Superior temporal gyrus (tissue), 1 donor: ENCODE measurements around the gene CBY2.
"Not testable (repeated sequence)": the region's sequence is repeated elsewhere in the genome, so short reads cannot be mapped to it uniquely, and the experiment has no call there.

Experiments used
- DNase-seq: peaks from one replicate; pipeline ENCODE4 v3.0.0-alpha.2; 2016; ENCODE audit errors: extremely low spot score

CBY2 gene

GRCh38 chr13:45702088-45702487, at the start of gene CBY2:
TSS of gene CBY2 (plus strand) at chr13:45702320. CDS start at chr13:45702391, 71 bp downstream.
- DNase-seq, result no peak

GRCh38 chr13:45654633-45655349, 47.3 kb upstream of the CBY2 start:
- no peak for DNase-seq

- DNase-seq, result no peak
These were observed 43.4 kb upstream of the CBY2 start for GRCh38 chr13:45658586-45659235.

GRCh38 chr13:45659536-45659935, 42.6 kb upstream of the CBY2 start:
- no peak for DNase-seq

GRCh38 chr13:45660458-45660857, 41.7 kb upstream of the CBY2 start:
- not testable (repeated sequence) for DNase-seq

- peak; percentile 16 for DNase-seq
These were observed 40.0 kb upstream of the CBY2 start for GRCh38 chr13:45662162-45662561.

GRCh38 chr13:45662903-45663302, 39.2 kb upstream of the CBY2 start:
- not testable (repeated sequence) for DNase-seq

- DNase-seq, result not testable (repeated sequence)
These were observed 32.5 kb upstream of the CBY2 start for GRCh38 chr13:45669626-45670025.

GRCh38 chr13:45670189-45670885, 31.8 kb upstream of the CBY2 start:
- DNase-seq, result no peak

GRCh38 chr13:45674908-45675307, 27.2 kb upstream of the CBY2 start:
- no peak for DNase-seq

GRCh38 chr13:45678282-45678681, 23.8 kb upstream of the CBY2 start:
- DNase-seq, result no peak

GRCh38 chr13:45681113-45681512, 21.0 kb upstream of the CBY2 start:
- DNase-seq, result no peak

GRCh38 chr13:45682494-45683008, 19.6 kb upstream of the CBY2 start:
- no peak for DNase-seq

GRCh38 chr13:45683701-45684100, 18.4 kb upstream of the CBY2 start:
- no peak for DNase-seq

GRCh38 chr13:45688577-45688976, 13.5 kb upstream of the CBY2 start:
- DNase-seq, result no peak

GRCh38 chr13:45690636-45691035, 11.5 kb upstream of the CBY2 start:
- DNase-seq, result no peak

GRCh38 chr13:45691251-45691650, 10.9 kb upstream of the CBY2 start:
- DNase-seq, result no peak

- DNase-seq, result no peak
These were observed 10.5 kb upstream of the CBY2 start for GRCh38 chr13:45691667-45692066.

- DNase-seq, result no peak
These were observed 6.9 kb upstream of the CBY2 start for GRCh38 chr13:45695198-45695730.

- DNase-seq, result no peak
These were observed 5.4 kb upstream of the CBY2 start for GRCh38 chr13:45696610-45697226.

- no peak for DNase-seq
These were observed 884 bp upstream of the CBY2 start for GRCh38 chr13:45700971-45701900.
